ENCODE results near the gene ANO2.

- TF ChIP-seq POLR2AphosphoS5 (IDR thresholded peaks at IDR 0.05; ENCODE audit: low read depth, low read length) (no peak), SIN3A (IDR thresholded peaks at IDR 0.05; ENCODE audit: borderline replicate concordance, insufficient read depth, low read length) (no peak), REST (IDR thresholded peaks at IDR 0.05; ENCODE audit: insufficient read depth in 1 of 2, low read depth in 2 of 2, low read length in 2 of 2) (no peak), TAF1 (IDR thresholded peaks at IDR 0.05; ENCODE audit: borderline replicate concordance, insufficient read depth, low read length) (no peak)
Observed at GRCh38 chr12:5737778-5738177, 207.3 kb downstream of the ANO2 start.
